DMS 273 (cell line): ENCODE data around the gene KLF16.

Experiments
- DNase-seq: peaks from one replicate; lab custom pipeline; 2025; ENCODE audit not compliant: unreplicated experiment; lab: John Stamatoyannopoulos, UW

KLF16 gene

DNA sequence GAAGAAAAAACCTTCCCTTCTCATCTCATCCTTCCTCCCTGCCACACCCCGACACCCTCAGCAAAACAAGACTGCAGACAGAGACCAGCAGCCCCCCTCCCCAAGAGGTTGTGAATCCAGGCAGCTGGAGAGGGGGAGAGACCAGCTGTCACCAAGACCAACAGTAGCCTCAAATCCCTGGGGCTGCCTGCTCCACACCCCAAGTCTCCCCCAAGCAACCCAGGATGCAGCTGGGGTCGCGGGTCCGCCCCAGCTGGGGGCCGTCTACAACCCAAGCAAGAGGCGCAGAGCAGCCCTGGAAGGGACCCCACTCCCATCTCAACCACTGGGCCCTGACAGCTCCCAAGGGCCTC lies 7.1 kb downstream of the KLF16 start:
- DNase-seq = peak; percentile 86

GRCh38 chr19:1855828-1856255 lies 7.5 kb downstream of the KLF16 start:
- DNase-seq = peak; percentile 87

DNA sequence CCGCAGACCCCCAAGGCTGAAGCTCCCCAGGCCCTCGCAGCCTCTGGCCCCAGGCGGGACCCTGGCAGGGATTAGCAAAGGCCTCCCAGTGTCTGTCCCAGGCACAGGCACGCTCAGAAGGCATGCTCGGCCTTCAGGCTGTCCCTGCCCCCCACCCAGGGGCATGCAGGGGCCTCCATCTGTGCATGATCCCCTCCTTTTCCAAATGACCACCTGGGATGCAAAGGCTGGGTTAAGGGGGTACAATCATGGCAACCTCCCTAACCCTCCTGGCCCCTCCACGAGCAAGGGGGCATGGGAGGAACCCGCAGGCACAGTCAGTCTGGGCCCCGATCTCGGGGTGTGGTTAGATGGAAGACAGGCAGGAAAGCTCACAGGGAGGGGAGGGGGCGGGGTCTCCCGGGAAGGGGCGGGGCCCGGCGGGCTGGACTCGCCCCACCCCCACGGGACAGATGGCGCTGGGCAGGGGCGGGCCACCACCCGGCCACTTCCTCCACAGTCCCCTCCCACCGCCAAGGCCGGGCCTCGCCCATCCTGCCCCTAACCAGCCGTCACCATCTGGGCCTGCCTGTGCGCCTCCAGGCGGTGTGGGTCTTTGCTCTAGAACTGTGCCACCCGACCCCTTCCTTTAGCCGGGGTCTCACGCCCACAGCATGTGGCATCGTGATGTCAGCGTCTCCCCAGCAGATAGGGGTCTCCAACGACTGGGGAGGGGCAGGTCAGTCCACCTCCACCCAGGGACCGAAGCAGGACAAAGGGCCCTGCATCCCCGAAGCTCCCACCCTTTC lies 8.1 kb downstream of the KLF16 start:
- peak; percentile 98 for DNase-seq

DNA sequence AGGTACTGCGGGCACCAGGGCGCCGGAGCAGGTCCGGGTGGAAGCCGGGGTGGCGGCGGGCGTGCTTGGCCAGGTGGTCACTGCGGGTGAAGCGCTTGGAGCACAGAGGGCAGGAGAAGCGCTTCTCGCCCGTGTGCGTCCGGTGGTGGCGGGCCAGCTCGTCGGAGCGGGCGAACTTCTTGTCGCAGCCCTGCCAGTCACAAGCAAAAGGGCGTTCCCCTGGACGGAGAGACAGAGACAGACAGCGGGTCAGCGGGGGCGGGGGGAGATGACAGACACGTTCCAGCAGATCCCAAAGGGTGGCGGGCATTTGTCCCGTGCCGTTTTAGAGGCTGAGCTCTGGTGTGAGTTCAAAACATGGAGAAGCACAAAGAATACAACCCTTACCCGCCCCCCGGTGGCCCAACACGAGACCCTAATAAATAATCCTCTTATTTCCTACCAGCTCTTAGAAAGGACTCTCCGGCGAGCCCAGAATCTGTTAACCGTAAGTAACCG lies 8.8 kb downstream of the KLF16 start:
- peak; percentile 73 for DNase-seq

DNA sequence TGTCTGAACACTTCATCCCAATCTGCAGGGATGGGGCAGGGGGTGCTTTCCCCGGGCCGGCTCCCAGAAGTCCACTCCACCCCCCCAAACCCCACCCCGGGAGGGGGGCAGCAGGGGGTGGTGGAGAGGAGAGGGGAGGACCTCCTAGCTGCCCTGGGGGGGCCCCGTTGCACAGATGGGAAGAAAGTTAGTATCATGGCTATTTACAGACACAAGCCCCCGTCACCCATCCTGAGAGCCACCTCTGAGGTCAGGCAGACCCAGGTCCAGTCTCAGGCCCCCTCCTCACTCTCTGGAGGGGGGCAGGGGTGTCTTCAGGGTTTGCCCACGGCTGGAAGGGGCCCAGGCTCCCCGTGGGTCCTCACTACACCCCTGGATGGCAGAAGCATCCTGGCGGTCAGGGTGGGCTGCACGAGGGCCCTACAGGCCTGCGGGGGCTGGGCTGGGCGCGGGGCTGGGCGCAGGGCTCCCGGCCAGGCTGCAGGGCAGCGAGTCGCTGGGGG lies 9.3 kb downstream of the KLF16 start:
- DNase-seq = no peak

GRCh38 chr19:1853295-1854038 lies 9.9 kb downstream of the KLF16 start:
- DNase-seq = peak; percentile 93

- DNase-seq = no peak
Observed at GRCh38 chr19:1852581-1853128, 10.7 kb downstream of the KLF16 start.

DNA sequence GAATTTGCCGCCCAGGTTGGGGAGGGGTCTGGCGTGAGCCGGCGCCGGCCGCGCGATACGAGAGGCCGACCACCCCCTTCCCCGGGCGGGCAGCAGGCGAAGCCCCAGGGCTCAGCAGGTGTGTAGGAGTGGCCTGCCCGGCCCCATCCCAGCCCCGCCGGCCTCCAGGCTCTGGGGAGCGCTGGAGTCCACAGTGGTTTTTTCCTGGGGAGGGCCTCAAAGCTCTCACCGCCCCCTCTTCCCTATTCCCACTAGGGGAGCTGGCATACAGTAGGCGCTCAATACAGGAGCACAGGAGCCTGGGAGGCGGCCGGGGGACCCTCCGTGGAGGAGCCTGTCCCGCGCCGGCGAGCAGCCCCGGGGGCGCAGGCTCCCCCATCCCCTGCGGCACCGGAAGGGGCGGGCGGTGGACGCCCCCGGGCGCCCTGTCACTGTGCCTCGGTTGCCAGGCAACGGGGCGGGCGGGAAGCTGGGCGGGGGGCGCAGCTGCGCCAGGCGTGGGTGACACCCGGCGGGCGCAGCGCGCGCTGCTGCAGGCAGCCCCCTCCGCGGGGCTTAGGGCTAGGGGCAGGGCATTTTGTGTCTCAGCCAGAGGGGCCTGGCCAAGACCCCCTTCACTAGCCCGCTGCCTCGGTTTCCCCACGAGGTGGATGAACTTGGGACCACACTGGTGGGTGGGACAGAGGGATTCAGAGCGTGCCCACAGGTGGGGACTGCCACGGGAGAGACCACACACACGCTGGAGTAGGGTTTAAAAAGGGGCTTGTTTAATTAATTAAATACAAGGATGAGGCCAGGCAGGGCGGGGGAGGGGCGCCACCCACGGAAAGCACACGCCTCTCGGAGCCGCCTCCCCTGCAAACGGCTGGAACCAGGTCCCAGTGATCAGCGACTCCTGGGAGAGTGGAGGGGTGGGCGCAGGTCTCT lies 11.5 kb downstream of the KLF16 start:
- no peak for DNase-seq

DNA sequence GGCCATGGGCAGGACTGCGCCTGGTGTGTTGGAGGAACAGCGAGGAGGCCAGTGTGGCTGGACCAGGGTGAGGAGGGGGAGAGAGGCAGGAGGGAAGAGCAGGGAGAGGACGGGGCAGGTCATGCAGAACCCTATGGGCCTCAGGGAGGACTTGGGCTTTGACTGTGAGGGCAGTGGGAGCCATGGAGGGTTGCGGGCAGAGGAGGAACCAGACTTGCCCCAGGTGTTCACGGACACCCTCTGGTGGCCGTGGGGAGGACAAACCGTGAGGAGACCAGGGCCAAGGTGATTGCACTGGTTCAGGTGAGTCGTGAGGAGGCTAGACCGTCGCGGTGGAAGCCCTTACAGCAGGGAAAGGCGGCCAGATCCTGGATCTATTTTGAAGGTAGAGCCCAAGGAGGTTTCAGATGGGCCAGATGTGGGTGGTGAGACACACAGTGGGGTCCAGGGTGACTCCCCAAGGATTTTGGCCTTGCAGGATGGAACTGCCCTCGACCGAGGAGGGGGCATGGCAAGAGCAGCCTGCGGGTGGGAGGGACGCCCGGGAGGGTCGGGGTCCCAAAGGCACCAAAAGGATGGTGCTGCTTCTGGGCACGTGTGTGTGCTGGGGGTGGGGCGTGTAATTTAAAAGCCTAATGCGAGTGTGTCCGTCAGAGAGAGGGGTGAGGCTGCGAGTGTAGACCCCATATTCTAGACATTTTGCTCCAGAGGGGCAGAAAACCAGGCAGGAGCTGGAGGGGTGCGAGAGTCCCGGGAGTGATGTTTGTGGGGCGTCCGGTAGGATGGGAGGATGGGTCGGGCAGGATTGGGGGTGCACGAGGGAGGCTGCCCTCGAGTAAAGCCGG lies 12.3 kb downstream of the KLF16 start:
- no peak for DNase-seq

DNA sequence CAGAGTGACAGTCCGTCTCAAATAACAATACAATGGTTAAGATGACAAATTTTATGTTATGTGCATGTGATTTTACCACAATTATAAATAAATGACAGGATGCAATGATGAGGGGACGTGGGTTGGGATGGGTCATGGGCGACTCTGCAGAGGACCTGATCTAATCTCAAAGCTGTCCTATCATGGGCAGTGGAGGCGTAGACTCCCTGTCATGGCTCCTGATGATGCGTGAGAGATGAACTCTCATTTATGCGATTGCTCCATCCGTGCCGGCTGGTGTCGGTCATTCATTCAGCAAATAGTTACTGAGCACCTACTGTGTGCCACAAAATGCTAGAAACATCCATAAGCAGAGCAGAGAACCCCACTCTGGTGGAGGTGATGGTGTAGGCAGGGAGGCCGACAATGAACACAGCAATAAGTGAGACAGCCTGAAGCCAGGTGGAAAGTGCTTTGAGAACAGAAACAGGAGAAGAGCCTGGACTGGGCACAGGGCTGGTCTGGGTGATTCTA lies 13.4 kb downstream of the KLF16 start:
- no peak for DNase-seq

DNA sequence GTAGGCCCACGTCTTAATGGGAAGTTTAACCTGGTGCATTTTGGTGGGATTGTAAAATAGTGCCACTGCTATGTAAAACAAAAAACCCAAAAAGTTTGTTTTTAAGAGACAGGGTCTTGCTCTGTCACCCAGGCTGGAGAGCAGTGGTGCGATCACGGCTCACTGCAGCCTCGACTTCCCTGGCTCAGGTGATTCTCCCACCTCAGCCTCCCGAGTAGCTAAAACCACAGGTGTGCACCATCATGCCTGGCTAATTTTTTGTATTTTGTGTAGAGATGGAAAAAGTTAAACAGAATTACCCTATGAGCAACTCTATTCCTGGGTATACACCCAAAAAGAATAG lies 14.3 kb downstream of the KLF16 start:
- DNase-seq = no peak

DNA sequence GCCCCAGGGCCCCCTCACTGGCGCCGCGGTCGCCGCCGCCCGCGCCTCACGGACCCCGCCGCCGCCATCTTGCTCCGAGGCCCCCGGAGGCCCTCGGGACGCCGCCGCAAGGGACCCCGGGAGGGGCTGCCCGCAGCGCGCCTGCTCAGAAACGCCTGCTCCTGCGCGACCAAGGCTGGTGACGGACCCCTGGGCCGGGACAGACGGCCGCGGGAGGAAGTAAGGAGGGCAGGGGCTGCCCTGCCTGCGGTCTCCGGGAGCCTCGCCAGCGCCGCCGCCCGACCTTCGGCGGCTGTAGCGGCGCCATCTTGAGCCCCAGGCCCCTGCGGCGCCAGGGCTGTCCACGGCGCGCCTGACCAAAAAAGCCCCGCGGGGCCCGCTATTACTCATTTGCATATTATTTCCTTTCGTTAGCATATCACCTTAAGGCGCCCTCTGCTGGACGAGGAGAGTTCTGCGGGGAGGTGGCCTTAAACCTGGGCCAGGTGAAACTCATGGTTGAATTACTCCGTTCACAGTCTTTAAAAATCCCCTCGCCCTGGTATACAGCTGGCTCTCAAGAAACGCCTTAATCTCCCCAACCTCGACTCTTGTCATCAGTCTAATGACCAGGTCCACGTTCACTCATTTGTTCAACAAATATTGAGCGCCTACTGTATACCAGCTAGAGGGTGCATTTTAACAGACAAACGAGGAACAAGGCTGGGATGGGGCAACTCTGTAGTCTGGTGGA lies 14.8 kb downstream of the KLF16 start, which contains the start of gene REXO1:
REXO1 (minus strand) TSS at position 85 of the 733 bp plus-strand sequence. CDS start 125 bp downstream, outside the sequence.
- peak; percentile 98 for DNase-seq

GRCh38 chr19:1847684-1848398 lies 15.5 kb downstream of the KLF16 start:
- peak; percentile 73 for DNase-seq

DNA sequence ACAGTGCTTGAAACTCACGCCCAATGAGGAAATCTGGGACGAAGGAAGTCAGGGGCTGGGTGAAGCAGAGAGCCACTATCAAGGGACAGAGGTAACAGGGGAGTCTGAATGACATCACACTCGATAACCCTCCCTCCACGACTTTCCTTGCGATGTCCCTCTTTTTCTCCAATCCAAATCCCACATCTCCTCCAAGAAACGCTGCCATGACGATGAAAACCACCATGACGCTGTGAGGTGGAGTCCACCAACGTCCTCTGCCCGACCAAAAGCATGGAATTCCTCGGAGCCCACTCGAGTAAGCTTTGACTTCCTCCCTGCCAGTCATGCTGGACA lies 16.1 kb downstream of the KLF16 start:
- peak; percentile 65 for DNase-seq

GRCh38 chr19:1846517-1847204 lies 16.7 kb downstream of the KLF16 start:
- DNase-seq = no peak

GRCh38 chr19:1845642-1846041 lies 17.7 kb downstream of the KLF16 start:
- no peak for DNase-seq

GRCh38 chr19:1845125-1845515 lies 18.3 kb downstream of the KLF16 start:
- no peak for DNase-seq
